Mesenchymal stem cell (in vitro differentiated cells and primary cell): Measurements from ENCODE around the gene ZNF862.
A peak's percentile ranks its signal among the peaks of the same experiment; 100 is the strongest.

Source experiments
- DNase-seq: peaks from one replicate; pipeline ENCODE4 v3.0.0-alpha.2; 2013
- H2AFZ ChIP-seq: one replicate; pipeline ENCODE4 v1.6.1; 2013; ENCODE audit warnings: low read depth, mild to moderate bottlenecking, control low read depth, inconsistent platforms, low read length, moderate library complexity
- H2AK5ac ChIP-seq: 2 replicates; pipeline ENCODE4 v1.6.1; 2013; ENCODE audit warnings: low read length, moderate library complexity, mild to moderate bottlenecking, inconsistent platforms; ENCODE audit not compliant: severe bottlenecking
- H2BK120ac ChIP-seq: one replicate; pipeline ENCODE4 v1.6.1; 2013; ENCODE audit warnings: low read depth, mild to moderate bottlenecking, inconsistent platforms, low read length, moderate library complexity
- H2BK12ac ChIP-seq, 2 experiments: one replicate each; pipeline ENCODE4 v1.6.1; 2013; ENCODE audit warnings: inconsistent platforms in 2 of 2, low read length in 2 of 2, mild to moderate bottlenecking in 2 of 2, moderate library complexity in 2 of 2, control low read depth in 1 of 2
- H2BK15ac ChIP-seq: one replicate; pipeline ENCODE4 v1.6.1; 2013; ENCODE audit warnings: mild to moderate bottlenecking, low read depth, inconsistent platforms; ENCODE audit not compliant: poor library complexity, severe bottlenecking
- H2BK5ac ChIP-seq: 2 replicates; pipeline ENCODE4 v1.6.1; 2013; ENCODE audit warnings: low read depth, mild to moderate bottlenecking, low read length, control low read depth, inconsistent platforms; ENCODE audit not compliant: poor library complexity, severe bottlenecking
- H3K14ac ChIP-seq, 2 experiments: one replicate each; pipeline ENCODE4 v1.6.1; 2013; ENCODE audit warnings: inconsistent platforms in 2 of 2, low read length in 2 of 2, control low read depth in 1 of 2, mild to moderate bottlenecking in 1 of 2, moderate library complexity in 1 of 2
- H3K18ac ChIP-seq, 2 experiments: one replicate each; pipeline ENCODE4 v1.6.1; 2013; ENCODE audit warnings: inconsistent platforms in 2 of 2, low read length in 2 of 2, control low read depth in 1 of 2, low read depth in 1 of 2, mild to moderate bottlenecking in 1 of 2
- H3K23ac ChIP-seq, 2 experiments: one replicate each; pipeline ENCODE4 v1.6.1; 2013; ENCODE audit warnings: inconsistent platforms in 2 of 2, low read length in 2 of 2, mild to moderate bottlenecking in 2 of 2, moderate library complexity in 2 of 2, control low read depth in 1 of 2
- H3K27ac ChIP-seq: 2 replicates; pipeline ENCODE4 v1.5.1; 2013; ENCODE audit warnings: mild to moderate bottlenecking, moderate library complexity, low read length, control low read depth, inconsistent platforms; ENCODE audit not compliant: poor library complexity, severe bottlenecking
- H3K27me3 ChIP-seq, 2 experiments: 2 replicates each; pipeline versions ENCODE4 v1.6.1 to v1.7.0; 2013; ENCODE audit warnings: low read length in 2 of 2, mild to moderate bottlenecking in 2 of 2, moderate library complexity in 2 of 2, control low read depth in 1 of 2, inconsistent platforms in 1 of 2; ENCODE audit not compliant: control insufficient read depth in 1 of 2, insufficient read depth in 1 of 2
- H3K36me3 ChIP-seq, 2 experiments: 2 replicates each; pipeline versions ENCODE4 v1.6.1 to v1.7.0; 2013; ENCODE audit warnings: low read length in 2 of 2, control low read depth in 1 of 2, inconsistent platforms in 1 of 2, low read depth in 1 of 2, mild to moderate bottlenecking in 1 of 2; ENCODE audit not compliant: insufficient read depth in 2 of 2, control insufficient read depth in 1 of 2
- H3K4ac ChIP-seq, 2 experiments: one replicate each; pipeline ENCODE4 v1.6.1; 2013; ENCODE audit warnings: inconsistent platforms in 2 of 2, low read length in 2 of 2, mild to moderate bottlenecking in 2 of 2, moderate library complexity in 2 of 2, control low read depth in 1 of 2, low read depth in 1 of 2
- H3K4me1 ChIP-seq: 2 replicates; pipeline ENCODE4 v1.6.1; 2013; ENCODE audit warnings: low read depth, low read length, control low read depth; ENCODE audit not compliant: control insufficient read depth, insufficient read depth
- H3K4me2 ChIP-seq: 2 replicates; pipeline ENCODE4 v1.6.1; 2013; ENCODE audit warnings: low read length, mild to moderate bottlenecking, inconsistent platforms; ENCODE audit not compliant: poor library complexity, severe bottlenecking
- H3K4me3 ChIP-seq, 2 experiments: 2 replicates each; pipeline versions ENCODE4 v1.5.1 to v1.7.0; 2013; ENCODE audit warnings: low read length in 2 of 2, mild to moderate bottlenecking in 2 of 2, control low read depth in 1 of 2, low read depth in 1 of 2; ENCODE audit not compliant: insufficient read depth in 1 of 2
- H3K79me1 ChIP-seq: replicated peaks from 2 replicates; pipeline ENCODE4 v1.6.1; 2013; ENCODE audit warnings: mild to moderate bottlenecking, control low read depth, low read length, inconsistent platforms; ENCODE audit not compliant: poor library complexity, severe bottlenecking
- H3K9ac ChIP-seq: 2 replicates; pipeline ENCODE4 v1.7.0; 2013; ENCODE audit warnings: mild to moderate bottlenecking, low read length, moderate library complexity
- H3K9me3 ChIP-seq: 2 replicates; pipeline ENCODE4 v1.7.0; 2013; ENCODE audit warnings: mild to moderate bottlenecking, low read length; ENCODE audit not compliant: control insufficient read depth
- H4K8ac ChIP-seq: one replicate; pipeline ENCODE4 v1.6.1; 2013; ENCODE audit warnings: inconsistent platforms, mild to moderate bottlenecking, low read length, moderate library complexity
- H4K91ac ChIP-seq: one replicate; pipeline ENCODE4 v1.6.1; 2013; ENCODE audit warnings: mild to moderate bottlenecking, low read length, inconsistent platforms
- WGBS: methylation state at CpG from one replicate; pipeline ENCODE4 v1.1.7; 2013; ENCODE audit warnings: mixed read lengths; 5-methylcytosine and 5-hydroxymethylcytosine counted together

Gene ZNF862

GRCh38 chr7:149824748-149825566, 13.2 kb upstream of the ZNF862 start:
- Histone ChIP-seq H3K9me3 (no peaks in the 10 kb centered on the region), H4K91ac (no peak overlapping the region), H3K79me1 (no peaks in the 10 kb centered on the region), H3K27me3 (peaks cover 18% of the 10 kb centered on the region in 2 experiments), H2BK12ac (no peak overlapping the region), H3K4ac (no peak overlapping the region), H2AFZ (no peak overlapping the region), H3K9ac (no peak overlapping the region), H3K27ac (no peak overlapping the region), H4K8ac (no peak overlapping the region), H3K36me3 (no peaks in the 10 kb centered on the region), H3K23ac (no peak overlapping the region), H2AK5ac (no peak overlapping the region), H3K4me3 (no peak overlapping the region), H3K4me2 (no peak overlapping the region), H2BK5ac (no peak overlapping the region), H3K18ac (no peak overlapping the region), H3K4me1 (no peaks in the 10 kb centered on the region), H2BK15ac (no peak overlapping the region), H3K14ac (no peak overlapping the region), H2BK120ac (no peak overlapping the region)
- DNase-seq = no peak
- 86% methylated on average over 15 of the region's 19 CpGs for WGBS

- Histone ChIP-seq H3K9ac (no peak overlapping the region), H2AK5ac (no peak overlapping the region), H3K27ac (no peak overlapping the region), H3K14ac (no peak overlapping the region), H3K4me2 (no peak overlapping the region), H2AFZ (no peak overlapping the region), H2BK15ac (no peak overlapping the region), H3K18ac (no peak overlapping the region), H3K36me3 (no peaks in the 10 kb centered on the region), H3K4me1 (no peaks in the 10 kb centered on the region), H3K9me3 (no peaks in the 10 kb centered on the region), H3K79me1 (no peaks in the 10 kb centered on the region), H4K91ac (no peak overlapping the region), H3K4me3 (peak overlapping the region in 1 of 2 experiments; percentile 25), H3K23ac (no peak overlapping the region), H2BK5ac (no peak overlapping the region), H3K4ac (no peak overlapping the region), H2BK120ac (no peak overlapping the region), H4K8ac (no peak overlapping the region), H3K27me3 (peaks cover 18% of the 10 kb centered on the region in 2 experiments), H2BK12ac (no peak overlapping the region)
- DNase-seq = no peak
- WGBS = 89% methylated on average over 17 of the region's 19 CpGs
Observed at GRCh38 chr7:149825567-149826343, 12.4 kb upstream of the ZNF862 start.

- Histone ChIP-seq H2AK5ac (no peak overlapping the region), H3K4me3 (no peak overlapping the region), H3K14ac (peak overlapping the region in 1 of 2 experiments; percentile 41), H3K4me2 (no peak overlapping the region), H3K36me3 (no peaks in the 10 kb centered on the region), H4K91ac (no peak overlapping the region), H4K8ac (no peak overlapping the region), H3K4me1 (no peaks in the 10 kb centered on the region), H3K9ac (no peak overlapping the region), H2BK120ac (no peak overlapping the region), H3K23ac (no peak overlapping the region), H3K4ac (no peak overlapping the region), H2BK5ac (no peak overlapping the region), H3K79me1 (no peaks in the 10 kb centered on the region), H3K18ac (no peak overlapping the region), H2BK12ac (no peak overlapping the region), H3K27ac (no peak overlapping the region), H3K27me3 (peaks cover 20 to 25% of the 10 kb centered on the region in 2 experiments), H2BK15ac (no peak overlapping the region), H3K9me3 (no peaks in the 10 kb centered on the region), H2AFZ (no peak overlapping the region)
- DNase-seq = no peak
- WGBS = 86% methylated on average over 8 of the region's 12 CpGs
Observed at GRCh38 chr7:149826344-149827088, 11.7 kb upstream of the ZNF862 start.
